ENCODE measurements around the gene RIBC2. TPM values are rescaled to one million over a fixed set of nuclear protein-coding genes. Genes with fewer than 3 reads are reported as not detected.

The RIBC2 gene
- total and polyA plus RNA-seq, 2 of the 13 experiments (the other 11 are each of a cell fraction or from before 2014, with no cell fraction given): 0.55 TPM; not detected in 1

DNA sequence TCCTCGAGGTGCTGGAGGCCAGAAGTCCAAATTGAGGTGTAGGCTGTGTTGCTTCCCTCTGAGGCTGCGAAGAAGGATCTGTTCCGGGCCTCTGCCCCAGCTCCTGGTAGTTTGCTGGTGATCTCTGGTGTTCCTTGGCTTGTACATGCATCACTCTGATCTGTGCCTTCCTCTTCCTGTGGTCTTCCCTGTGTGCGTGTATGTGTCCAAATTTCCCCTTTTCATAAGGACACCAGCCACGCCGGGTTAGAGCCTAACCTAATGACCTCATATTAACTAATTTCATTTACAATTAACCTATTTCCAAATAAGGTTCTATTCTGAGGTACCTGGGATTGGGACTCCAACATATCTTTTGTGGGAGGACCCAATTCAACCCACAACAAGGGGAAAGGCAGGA lies 21.5 kb downstream of the RIBC2 start:
- Histone ChIP-seq H2AFZ (ENCODE audit: low read length) (no peak overlapping the region), H3K9me3 (ENCODE audit: low read length) (no peaks in the 10 kb centered on the region), H3K36me3 (replicated peaks in 1 of 2; ENCODE audit: control insufficient read depth in 1 of 2, insufficient read depth in 2 of 2, low read length in 2 of 2) (no peaks in the 10 kb centered on the region), H4K20me1 (ENCODE audit: insufficient read depth, low read length) (no peaks in the 10 kb centered on the region), H3K27ac (ENCODE audit: extremely low read length, insufficient read depth, low read length) (no peak overlapping the region), H3K79me2 (ENCODE audit: insufficient read depth, low read length) (no peaks in the 10 kb centered on the region), H3K4me3 (replicated peaks in 1 of 3; ENCODE audit: insufficient read depth in 1 of 3, low read depth in 2 of 3, low read length in 3 of 3) (no peak overlapping the region), H3K27me3 (ENCODE audit: control insufficient read depth in 1 of 2, insufficient read depth in 2 of 2, low read length in 2 of 2) (peaks cover 3 to 6% of the 10 kb centered on the region in 2 experiments; a peak in 4 of 5 replicates), H3K4me2 (ENCODE audit: low read depth, low read length) (peak overlapping the region; percentile 93), H3K9ac (ENCODE audit: insufficient read depth, low read depth, low read length) (no peak overlapping the region; the same call in 1 of the 2 replicates), H3K4me1 (ENCODE audit: insufficient read depth, low read length) (peaks cover 34% of the 10 kb centered on the region)
- no peak for FAIRE-seq
- 82% methylated on average over 6 of the region's 6 CpGs for WGBS (ENCODE audit: low lambda C conversion rate)
- no peak for DNase-seq (ENCODE audit: low spot score)
- intact Hi-C loops (cut with micrococcal nuclease; ENCODE audit: unreplicated experiment): loop anchor here (1.0 kb wide), 1 partner anchor 166 kb away; no protein-coding TSS in a partner anchor
- no TSS peak for BruUV-seq (replicated peaks)
- TF ChIP-seq ZNF746 (CRISPR knock-in tag; IDR thresholded peaks at IDR 0.05) (no peak), SNAI1 (CRISPR knock-in tag; IDR thresholded peaks at IDR 0.05; ENCODE audit: borderline replicate concordance) (no peak), RXRA (CRISPR knock-in tag; IDR thresholded peaks at IDR 0.05) (no peak), CENPX (CRISPR knock-in tag; IDR thresholded peaks at IDR 0.05) (no peak), FOXA1 (IDR thresholded peaks at IDR 0.05) (no peak), FOXA1 (CRISPR knock-in tag; IDR thresholded peaks at IDR 0.05) (no peak), ZNF547 (CRISPR knock-in tag; IDR thresholded peaks at IDR 0.05) (no peak)
- no peak for ATAC-seq
- POLR2A ChIA-PET: no interaction called here
- in situ Hi-C loops (cut with HindIII; ENCODE audit: extremely low pct_ligation_motif_present, low pct_unique_long_range_greater_than_20kb): loop anchor here (5.0 kb wide), 1 partner anchor 168 kb away; no protein-coding TSS in a partner anchor
- CTCF ChIA-PET (ENCODE audit: low intra/inter-chr PET ratio, low total read pairs): interaction anchor here (1.6 to 2.5 kb wide), 3 partner anchors 119 to 166 kb away, joined by 7 to 22 read pairs (median 8); partner anchors contain the start of gene UPK3A

DNA sequence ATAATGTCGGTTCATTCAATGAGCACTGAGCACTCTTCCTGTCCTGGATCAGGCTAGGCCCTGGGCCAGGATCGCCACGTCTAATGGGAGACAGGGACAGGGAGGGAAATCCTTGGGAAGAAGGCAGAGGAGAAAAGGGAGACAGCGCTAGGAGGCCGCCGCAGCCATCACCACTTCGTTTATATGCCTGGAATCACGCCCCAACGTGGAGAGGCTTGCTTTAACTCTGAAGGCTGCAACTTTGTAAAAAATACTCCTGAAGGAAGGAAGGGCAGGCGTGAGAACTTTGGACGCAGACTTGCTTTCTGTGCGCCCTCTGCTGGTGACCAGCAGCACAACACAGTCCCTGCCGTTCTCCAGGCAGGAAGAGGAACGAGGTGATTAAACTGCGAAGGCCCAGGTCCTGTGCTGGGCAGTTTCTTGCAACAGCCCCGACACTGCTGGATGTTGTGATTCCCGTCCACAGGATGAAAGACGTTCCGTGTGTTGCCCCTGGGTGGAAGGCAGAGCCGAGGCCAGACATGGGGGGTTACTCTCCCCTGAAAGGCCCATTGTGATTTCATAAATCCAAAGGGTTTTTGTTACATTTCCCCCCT lies 22.1 kb downstream of the RIBC2 start:
- Histone ChIP-seq H4K20me1 (ENCODE audit: insufficient read depth, low read length) (no peaks in the 10 kb centered on the region), H3K36me3 (replicated peaks in 1 of 2; ENCODE audit: control insufficient read depth in 1 of 2, insufficient read depth in 2 of 2, low read length in 2 of 2) (no peaks in the 10 kb centered on the region), H2AFZ (ENCODE audit: low read length) (peak overlapping the region; percentile 98), H3K27ac (ENCODE audit: extremely low read length, insufficient read depth, low read length) (peak overlapping the region; percentile 20), H3K9me3 (ENCODE audit: low read length) (no peaks in the 10 kb centered on the region), H3K4me2 (ENCODE audit: low read depth, low read length) (peak overlapping the region; percentile 93), H3K27me3 (ENCODE audit: control insufficient read depth in 1 of 2, insufficient read depth in 2 of 2, low read length in 2 of 2) (no peaks in the 10 kb centered on the region; a peak in 1 of 5 replicates), H3K4me1 (ENCODE audit: insufficient read depth, low read length) (peaks cover 38% of the 10 kb centered on the region), H3K79me2 (ENCODE audit: insufficient read depth, low read length) (no peaks in the 10 kb centered on the region), H3K4me3 (replicated peaks in 1 of 3; ENCODE audit: insufficient read depth in 1 of 3, low read depth in 2 of 3, low read length in 3 of 3) (peak overlapping the region in 2 of 3 experiments; percentile 23 to 68; a peak in 4 of 6 replicates), H3K9ac (ENCODE audit: insufficient read depth, low read depth, low read length) (peak overlapping the region; percentile 64)
- intact Hi-C loops (cut with micrococcal nuclease; ENCODE audit: unreplicated experiment) (loop anchor here (1.0 kb wide), 1 partner anchor 166 kb away; no protein-coding TSS in a partner anchor), in situ Hi-C loops (cut with HindIII; ENCODE audit: extremely low pct_ligation_motif_present, low pct_unique_long_range_greater_than_20kb) (no loop called here)
- 4% methylated on average over 18 of the region's 20 CpGs for WGBS (ENCODE audit: low lambda C conversion rate)
- ATAC-seq (peak; percentile 91), DNase-seq (ENCODE audit: low spot score) (peak; percentile 75), FAIRE-seq (peak; percentile 97)
- ChIA-PET CTCF (ENCODE audit: low intra/inter-chr PET ratio, low total read pairs) (interaction anchor here (1.6 to 2.5 kb wide), 3 partner anchors 118 to 167 kb away, joined by 7 to 22 read pairs (median 8); partner anchors contain the start of gene UPK3A), POLR2A (no interaction called here)
- BruUV-seq (replicated peaks): no TSS peak
- TF ChIP-seq ZNF598 (CRISPR knock-in tag; IDR thresholded peaks at IDR 0.05; ENCODE audit: borderline replicate concordance) (peak; percentile 57; the same call in 1 of the 2 replicates), SAP130 (CRISPR knock-in tag; IDR thresholded peaks at IDR 0.05; ENCODE audit: low read depth) (peak; percentile 63; the same call in 1 of the 2 replicates), MEIS1 (CRISPR knock-in tag; IDR thresholded peaks at IDR 0.05; ENCODE audit: borderline replicate concordance) (no peak), ARNT2 (CRISPR knock-in tag; IDR thresholded peaks at IDR 0.05; ENCODE audit: low read depth) (no peak), ZNF460 (CRISPR knock-in tag; IDR thresholded peaks at IDR 0.05; ENCODE audit: borderline replicate concordance) (no peak), SRY (CRISPR knock-in tag; IDR thresholded peaks at IDR 0.05) (no peak), PAXIP1 (CRISPR knock-in tag; conservative IDR thresholded peaks at IDR 0.05) (peak; percentile 56), ZNF670 (CRISPR knock-in tag; IDR thresholded peaks at IDR 0.05; ENCODE audit: borderline replicate concordance) (no peak), ZNF180 (CRISPR knock-in tag; IDR thresholded peaks at IDR 0.05; ENCODE audit: borderline replicate concordance, low read depth) (no peak)

All from HepG2 (cell line).